ENCODE results near the gene RWDD2A.
A peak's percentile ranks its signal among the peaks of the same experiment; 100 is the strongest.

GRCh38 chr6:83215131-83216047 lies 22.2 kb downstream of the RWDD2A start:
- peak; percentile 51 to 72 for TF ChIP-seq CTCF (IDR thresholded peaks at IDR 0.05)
- TF ChIP-seq POLR2AphosphoS5 (IDR thresholded peaks at IDR 0.05): no peak

Data from suprapubic skin (tissue), 3 donors.